Ureter (tissue), 1 donor: ENCODE data around the gene SMIM8. TPM values are rescaled to one million over a fixed set of nuclear protein-coding genes. Genes with fewer than 3 reads are reported as not detected.

Source experiments
- DNase-seq: peaks from one replicate; pipeline ENCODE4 v3.0.0-alpha.2; 2020; ENCODE audit warnings: low spot score
- total RNA-seq: library from RNA; stranded (reverse); gene quantifications from one replicate; pipeline ENCODE4 v1.2.4, GENCODE V29; 2023
- donor health status: DM: yes; HTN: yes; CAD: no.

SMIM8 gene
- total RNA-seq, 1 donor from 2014 or later = 13.1 TPM

DNA sequence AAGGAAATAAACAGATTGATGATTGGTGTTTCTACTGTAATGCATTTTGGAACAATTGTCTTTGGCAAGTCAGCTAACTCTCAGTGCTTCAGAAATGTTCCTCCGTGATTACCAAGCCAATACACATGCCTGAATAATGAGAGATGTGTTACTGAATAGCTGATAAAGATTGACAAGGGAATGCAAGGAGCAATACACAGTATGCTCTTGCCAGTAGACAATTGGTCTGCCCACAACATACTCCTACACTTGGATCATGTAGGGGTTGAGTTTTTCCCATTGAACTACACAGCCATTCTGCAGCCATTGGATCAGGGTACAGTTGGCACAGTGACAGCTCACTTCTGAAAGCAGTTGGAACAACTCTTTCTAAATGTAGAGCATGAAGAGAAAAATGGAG is 12.3 kb downstream of the SMIM8 start:
- DNase-seq = no peak

DNA sequence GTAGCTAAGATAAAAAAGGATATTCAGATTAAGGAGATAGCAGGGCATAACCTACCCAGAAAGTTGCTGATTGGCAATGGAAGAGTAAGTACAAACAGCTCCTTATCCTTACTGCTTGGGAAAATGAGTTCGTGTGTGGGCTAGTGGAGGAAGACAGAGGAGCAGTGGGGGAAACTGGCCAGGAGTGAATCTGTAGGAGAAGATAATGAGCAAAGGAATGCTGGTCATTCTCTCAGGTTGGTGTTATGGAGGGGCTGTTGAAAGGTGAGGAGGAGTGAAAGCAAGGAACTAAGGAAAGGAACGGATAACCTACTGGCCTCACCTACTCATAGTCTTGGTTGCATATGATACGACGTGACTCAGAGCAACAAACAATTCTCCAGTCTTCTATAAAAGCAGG is 14.0 kb downstream of the SMIM8 start:
- DNase-seq = no peak

- no peak for DNase-seq
Observed at GRCh38 chr6:87340230-87340629, 17.8 kb downstream of the SMIM8 start.

DNA sequence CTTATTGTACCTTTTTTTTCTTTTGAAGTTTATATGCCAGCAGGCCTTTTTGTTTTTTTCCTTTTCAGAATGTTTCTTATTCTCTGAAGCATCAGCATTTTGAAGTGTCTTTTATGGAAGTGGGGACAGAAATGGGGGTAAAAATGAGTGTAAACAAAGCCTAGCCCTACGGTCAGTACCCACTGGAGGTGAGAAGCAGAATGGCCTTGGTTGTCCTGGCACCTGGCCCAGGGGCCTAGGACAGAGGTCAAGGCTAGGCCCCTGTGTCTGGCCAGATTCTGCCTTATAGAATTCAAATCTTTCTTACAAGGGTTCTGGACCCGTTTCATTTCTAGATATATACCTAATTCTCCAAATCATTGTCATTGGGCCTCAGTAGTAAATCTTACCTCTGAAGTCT is 18.8 kb downstream of the SMIM8 start:
- no peak for DNase-seq

DNA sequence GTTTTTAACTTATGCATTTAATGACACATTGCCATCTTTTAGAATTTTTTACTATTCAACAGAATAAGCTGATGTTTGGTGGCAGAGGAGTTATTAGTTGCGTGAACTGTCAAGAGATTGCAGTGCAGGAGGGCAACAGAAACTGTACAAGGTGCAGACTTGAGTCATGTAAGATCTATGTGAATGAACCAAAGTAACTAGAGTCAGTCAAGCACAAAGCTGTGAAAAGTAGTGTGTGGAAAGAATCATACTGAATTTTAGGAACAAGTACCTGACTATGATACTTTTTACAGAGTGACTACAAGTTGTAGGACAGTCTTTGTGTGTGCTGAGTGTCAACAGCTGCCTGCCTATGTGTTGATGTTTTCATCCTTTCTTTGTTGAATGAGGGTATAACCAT is 19.5 kb downstream of the SMIM8 start:
- no peak for DNase-seq

DNA sequence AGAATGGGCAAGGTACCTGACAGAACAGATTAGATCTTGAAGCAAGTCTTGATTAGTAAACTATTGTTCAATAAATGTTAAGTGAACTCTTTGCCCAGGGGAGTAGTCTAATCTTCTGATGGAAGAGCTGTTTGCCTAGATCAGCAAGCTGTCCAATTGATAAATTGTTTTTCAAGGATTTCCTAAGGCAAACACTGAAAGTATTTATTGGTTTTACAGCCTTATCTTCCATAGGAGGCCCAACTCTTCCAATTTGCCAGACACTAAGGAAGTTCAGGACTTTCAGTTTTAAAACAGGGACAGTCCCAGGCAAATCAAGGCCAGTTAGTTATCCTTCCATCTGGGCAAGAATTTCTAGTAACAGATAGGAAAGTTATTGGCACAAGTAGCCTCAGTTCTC is 20.4 kb downstream of the SMIM8 start:
- no peak for DNase-seq

DNA sequence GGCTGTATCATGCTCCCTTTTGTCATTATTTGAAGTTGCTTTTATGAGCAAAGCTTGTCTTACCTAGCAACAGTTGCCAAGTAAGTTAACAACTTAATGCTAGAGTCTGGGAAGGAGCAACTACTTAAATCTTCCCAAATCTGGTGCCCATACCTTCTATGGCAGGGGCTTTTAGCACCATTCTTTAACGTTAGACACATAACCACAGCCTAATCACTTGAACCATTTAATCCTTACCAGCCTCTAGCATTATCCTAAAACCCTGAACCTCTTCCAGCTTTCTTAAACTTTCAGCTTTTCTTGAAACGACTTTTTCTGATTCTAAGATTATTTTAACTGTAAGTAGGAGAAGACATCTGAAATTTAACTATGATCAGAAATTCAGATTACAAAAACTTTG is 22.3 kb downstream of the SMIM8 start, which contains the start of gene C6orf163:
Gene C6orf163, plus strand, starts transcription at position 83 of the 400 bp plus-strand sequence. Its CDS starts 287 bp downstream, at position 370.
- DNase-seq = no peak

- DNase-seq = no peak
Observed at GRCh38 chr6:87346700-87347099, 24.3 kb downstream of the SMIM8 start.

DNA sequence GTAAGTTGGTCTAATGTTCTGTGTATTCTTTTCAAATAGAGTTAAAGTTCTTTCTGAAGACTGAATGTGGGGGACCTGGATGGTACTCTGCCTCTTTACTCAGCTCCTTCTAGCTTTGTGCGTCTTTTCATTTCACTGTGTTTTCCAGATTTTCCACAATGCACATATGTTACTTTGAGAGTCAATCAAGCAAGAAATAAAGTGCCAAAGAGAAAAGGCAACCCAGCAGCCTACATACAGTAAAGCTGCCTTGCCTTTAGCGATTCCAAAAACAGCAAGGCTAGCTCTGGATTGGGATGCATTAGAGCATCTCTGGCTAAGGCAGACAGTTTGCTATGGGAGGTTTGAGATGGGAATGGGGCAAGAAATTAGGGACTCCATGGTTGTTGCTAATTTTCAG is 27.5 kb downstream of the SMIM8 start:
- DNase-seq = no peak

DNA sequence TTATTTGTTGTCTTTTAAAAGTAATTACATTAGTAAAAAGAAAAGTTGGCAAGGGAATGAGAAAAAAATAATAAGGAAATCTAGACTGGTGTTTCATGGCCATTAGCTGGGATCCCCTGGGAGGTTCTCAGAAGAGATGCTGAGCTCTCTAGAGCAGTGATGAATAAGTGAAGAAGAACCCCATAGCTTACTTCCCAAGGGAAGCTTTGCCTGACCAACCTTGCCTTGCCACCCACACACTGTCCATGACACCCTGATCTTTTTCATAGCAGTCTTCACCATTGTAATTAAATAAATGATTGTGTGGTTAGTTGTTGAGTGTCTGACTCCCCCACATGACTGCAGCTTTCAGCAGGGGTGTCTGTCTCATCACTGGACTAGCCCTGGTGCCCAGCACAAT is 28.1 kb downstream of the SMIM8 start:
- no peak for DNase-seq

DNA sequence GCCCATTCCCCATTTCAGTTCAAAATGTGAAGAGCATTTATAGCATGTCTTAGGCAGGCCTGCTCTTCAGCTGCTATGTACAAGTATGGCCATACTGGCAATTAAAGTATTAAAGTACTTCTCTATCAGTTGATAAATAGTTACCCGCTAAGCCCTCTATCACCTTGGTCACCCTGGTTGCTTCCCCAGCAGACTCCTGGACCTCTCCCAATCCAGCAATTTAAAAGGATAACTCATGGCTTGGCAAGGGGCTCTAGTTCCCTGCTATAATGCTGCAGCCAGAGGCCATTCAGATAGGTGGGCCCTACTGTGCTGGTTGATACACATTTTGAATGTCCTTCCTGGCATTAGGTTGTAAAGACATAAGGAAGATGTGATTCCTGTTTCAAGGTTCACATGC is 29.2 kb downstream of the SMIM8 start:
- DNase-seq = no peak

DNA sequence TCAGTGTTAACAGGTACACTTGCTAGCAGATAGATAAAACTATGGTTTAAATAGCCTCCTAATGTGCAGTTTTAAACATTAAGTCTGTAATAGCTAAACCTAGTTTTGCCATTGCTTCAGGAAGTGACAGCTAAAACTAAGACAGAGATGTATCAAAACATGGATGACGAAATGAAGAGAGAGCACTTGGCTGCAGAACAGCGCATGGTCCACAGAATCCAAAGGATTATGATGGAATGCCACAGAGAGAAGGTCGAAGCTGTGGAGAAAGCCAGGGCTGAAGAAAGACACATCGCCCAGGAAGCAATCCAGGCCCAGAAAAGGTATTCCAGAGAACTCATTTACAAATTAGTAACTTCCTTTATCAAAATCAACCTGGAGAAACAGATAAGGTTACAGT is 33.8 kb downstream of the SMIM8 start:
- DNase-seq = no peak

- no peak for DNase-seq
Observed at GRCh38 chr6:87357479-87358196, 35.2 kb downstream of the SMIM8 start.

DNA sequence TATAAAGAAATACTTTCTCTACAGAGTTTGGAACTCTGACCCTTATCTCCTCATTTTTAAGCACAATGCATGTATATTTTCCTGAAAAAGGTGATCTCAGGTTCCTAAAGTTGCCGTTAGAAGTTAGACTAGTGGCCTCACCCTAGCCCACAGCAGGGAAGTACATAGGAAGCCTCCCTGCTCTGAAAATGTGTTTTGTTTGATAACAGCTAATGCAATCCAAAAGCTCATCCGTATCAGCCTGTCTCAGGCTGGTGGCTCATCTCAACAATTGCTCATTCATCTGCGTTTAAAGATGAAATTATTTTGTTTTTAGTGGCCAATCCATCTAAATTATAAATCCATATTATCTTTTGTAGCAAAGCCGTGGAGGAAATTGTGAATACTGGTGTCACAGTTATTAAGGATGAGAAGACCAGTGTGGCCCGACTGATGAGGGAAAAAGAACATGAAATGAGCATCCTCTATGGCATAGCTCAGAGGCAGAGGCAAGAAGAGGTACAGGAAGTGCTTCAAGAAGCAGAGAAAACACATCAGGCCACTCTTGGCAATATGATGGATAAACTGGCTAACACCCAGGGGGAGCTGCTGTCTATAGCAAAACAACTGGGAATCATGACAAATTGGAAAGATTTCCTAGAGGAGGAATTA is 42.3 kb downstream of the SMIM8 start:
- no peak for DNase-seq

- DNase-seq = no peak
Observed at GRCh38 chr6:87366072-87366827, 43.9 kb downstream of the SMIM8 start.

GRCh38 chr6:87366899-87367298 is 44.5 kb downstream of the SMIM8 start:
- DNase-seq = no peak

DNA sequence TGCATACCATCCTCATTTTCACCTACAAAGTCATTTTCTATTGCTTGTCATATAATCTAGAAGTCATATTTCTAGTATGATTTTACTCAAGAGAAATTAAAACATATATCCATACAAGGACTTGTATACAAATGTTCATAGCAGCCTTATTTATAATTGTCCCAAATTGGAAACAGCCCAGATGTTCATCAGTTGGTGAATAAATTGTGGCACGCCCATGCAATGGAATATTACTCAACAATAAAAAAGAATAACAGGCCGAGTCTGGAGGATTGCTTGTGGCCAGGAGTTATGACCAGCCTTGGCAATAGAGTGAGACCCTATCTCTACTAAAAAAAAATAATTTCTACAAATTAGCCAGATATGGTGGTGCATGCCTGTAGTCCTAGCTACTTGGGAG is 51.0 kb downstream of the SMIM8 start:
- DNase-seq = no peak

- DNase-seq = no peak
Observed at GRCh38 chr6:87375315-87375714, 52.9 kb downstream of the SMIM8 start.

GRCh38 chr6:87376643-87377042 is 54.3 kb downstream of the SMIM8 start:
- no peak for DNase-seq

GRCh38 chr6:87378947-87379346 is 56.6 kb downstream of the SMIM8 start:
- no peak for DNase-seq

- DNase-seq = no peak
Observed at GRCh38 chr6:87382861-87383260, 60.5 kb downstream of the SMIM8 start.

GRCh38 chr6:87384038-87384437 is 61.6 kb downstream of the SMIM8 start:
- no peak for DNase-seq

- DNase-seq = no peak
Observed at GRCh38 chr6:87384449-87384848, 62.1 kb downstream of the SMIM8 start.
